HFF-Myc (cell line): ENCODE measurements around the gene HSPG2.

Experiments
- DNase-seq: peaks from one replicate; pipeline ENCODE4 v3.0.0-alpha.2; 2011; ENCODE audit warnings: low read depth; ENCODE audit errors: extremely low read depth
- H3K4me3 ChIP-seq: replicated peaks from 2 replicates; pipeline ENCODE4 v1.5.1; 2011; ENCODE audit warnings: low read depth, mild to moderate bottlenecking, control low read depth, low read length
- TF ChIP-seq, protein P1 (sequence below): IDR thresholded peaks from 2 replicates; pipeline ENCODE4 v1.5.1; 2012; ENCODE audit warnings: mild to moderate bottlenecking, low read depth, low read length, control low read depth; ENCODE audit errors: missing control alignments

The HSPG2 gene

DNA sequence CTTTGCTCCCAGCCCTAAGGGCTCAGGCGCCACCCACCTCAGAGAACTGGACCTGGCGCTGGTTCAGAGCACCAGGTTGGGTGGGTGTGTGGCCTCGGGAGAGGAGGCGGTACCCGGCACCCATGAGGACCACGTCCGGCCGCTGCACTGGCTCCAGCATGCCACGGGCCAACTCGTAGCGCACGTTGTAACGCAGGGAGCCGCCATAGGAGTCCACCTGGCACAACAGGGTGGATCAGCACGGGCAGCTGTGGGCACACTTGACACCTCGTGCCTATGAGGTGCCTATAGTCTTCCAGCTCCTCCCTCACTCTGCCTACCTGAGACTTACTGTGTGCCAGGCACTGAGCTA lies 56.5 kb downstream of the HSPG2 start:
- TF ChIP-seq, protein P1, sequence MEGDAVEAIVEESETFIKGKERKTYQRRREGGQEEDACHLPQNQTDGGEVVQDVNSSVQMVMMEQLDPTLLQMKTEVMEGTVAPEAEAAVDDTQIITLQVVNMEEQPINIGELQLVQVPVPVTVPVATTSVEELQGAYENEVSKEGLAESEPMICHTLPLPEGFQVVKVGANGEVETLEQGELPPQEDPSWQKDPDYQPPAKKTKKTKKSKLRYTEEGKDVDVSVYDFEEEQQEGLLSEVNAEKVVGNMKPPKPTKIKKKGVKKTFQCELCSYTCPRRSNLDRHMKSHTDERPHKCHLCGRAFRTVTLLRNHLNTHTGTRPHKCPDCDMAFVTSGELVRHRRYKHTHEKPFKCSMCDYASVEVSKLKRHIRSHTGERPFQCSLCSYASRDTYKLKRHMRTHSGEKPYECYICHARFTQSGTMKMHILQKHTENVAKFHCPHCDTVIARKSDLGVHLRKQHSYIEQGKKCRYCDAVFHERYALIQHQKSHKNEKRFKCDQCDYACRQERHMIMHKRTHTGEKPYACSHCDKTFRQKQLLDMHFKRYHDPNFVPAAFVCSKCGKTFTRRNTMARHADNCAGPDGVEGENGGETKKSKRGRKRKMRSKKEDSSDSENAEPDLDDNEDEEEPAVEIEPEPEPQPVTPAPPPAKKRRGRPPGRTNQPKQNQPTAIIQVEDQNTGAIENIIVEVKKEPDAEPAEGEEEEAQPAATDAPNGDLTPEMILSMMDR, result no peak
- DNase-seq, result no peak
- no peak overlapping the region for H3K4me3 ChIP-seq

DNA sequence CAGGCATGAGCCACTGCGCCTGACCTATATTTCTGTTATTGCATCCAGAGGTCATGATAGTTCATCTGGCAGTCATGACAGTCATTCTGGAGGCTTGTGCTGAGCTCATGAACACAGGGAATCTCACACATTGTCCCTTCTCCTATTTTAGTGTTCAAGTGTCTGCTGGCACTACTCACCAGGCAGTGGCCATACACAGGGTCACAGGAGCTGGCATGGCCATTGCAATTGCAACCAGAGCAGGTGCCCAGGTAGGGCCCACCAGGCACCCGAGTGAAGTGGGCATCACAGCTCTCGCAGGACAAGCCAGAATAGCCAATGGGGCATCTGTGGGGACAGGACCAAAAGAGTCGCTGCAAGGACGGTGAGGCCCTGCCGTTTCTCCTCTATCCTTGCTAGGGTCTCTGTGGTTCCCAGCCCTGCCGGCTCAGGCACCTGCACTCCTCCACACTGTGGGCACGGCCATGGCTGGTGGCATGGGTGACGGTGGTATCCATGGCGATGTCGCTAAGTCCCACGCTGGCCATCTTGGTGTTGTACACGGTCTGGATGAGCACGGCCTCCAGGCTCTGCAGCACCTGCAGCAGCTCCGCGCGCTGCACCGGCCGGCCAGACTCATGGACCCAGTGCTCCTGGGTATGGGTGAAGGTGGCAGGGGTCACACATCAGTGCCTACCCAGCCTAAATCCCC lies 57.0 kb downstream of the HSPG2 start:
- DNase-seq, result no peak
- TF ChIP-seq, protein P1, result no peak
- no peak overlapping the region for H3K4me3 ChIP-seq

DNA sequence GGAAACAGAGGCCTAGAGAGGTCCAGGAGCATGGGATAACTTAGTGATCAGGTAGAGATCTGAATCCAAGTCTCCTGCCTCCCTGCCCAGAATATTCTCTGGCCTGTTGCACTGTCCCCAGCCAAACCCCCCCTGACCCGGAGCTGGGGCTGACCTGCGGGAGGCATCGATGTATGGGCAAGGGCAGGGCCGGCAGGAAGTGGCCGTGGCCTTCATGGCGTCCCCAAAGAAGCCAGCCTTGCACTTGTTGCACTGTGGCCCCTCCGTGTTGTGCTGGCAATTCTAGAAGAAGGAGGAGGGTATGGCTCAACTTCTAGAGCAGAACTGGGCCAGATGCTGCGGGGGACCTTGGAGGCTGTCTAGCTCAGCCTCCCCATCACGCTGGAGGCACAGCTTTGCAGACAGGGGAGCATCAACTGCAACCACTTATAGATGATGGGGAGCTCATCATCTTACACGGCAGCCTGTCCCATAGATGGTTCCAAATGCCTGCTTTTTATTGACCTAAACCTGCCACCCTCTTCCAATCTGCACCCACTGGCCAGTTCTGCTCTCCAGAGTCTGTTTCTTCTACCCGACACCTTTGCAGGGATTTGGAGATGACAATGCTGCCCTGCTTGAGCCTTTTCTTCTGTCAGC lies 58.2 kb downstream of the HSPG2 start:
- no peak overlapping the region for H3K4me3 ChIP-seq
- no peak for DNase-seq
- TF ChIP-seq, protein P1, result no peak

DNA sequence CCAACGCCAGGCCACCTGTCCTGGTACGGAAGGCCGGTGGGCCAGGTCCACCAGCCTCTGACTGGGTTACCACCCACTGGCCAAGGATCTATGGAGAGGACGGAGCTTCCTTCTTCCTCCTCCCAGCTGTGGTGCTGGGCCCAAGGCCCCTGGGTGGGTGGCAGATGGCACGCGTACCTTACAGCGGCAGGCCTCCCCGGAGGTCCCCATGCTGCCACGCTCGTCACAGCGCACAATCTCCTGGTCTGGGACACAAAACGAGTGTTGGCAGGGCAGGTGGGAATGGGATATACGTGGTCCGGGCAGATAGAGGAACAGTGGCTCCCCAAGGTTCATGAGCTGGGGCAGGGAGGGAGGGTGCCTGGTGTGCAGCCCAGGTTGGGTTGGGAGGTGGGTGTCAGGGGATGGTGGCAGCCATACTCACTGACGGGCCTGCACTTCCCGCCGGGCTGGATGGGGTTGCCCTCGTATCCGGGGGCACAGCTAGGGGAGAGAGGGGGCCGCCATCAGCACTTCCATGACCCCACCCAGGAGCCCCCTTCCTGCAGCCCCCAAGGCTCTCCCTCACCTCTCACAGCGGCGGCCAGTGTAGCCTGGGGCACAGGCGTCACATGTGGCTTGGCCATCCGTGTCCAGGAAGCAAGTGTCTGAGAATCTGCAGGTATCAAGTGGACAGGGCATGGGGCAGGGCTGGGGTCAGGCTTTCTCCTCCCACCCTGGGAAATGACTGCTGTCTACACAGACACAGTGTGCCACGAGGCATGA lies 58.9 kb downstream of the HSPG2 start:
- no peak for DNase-seq

DNA sequence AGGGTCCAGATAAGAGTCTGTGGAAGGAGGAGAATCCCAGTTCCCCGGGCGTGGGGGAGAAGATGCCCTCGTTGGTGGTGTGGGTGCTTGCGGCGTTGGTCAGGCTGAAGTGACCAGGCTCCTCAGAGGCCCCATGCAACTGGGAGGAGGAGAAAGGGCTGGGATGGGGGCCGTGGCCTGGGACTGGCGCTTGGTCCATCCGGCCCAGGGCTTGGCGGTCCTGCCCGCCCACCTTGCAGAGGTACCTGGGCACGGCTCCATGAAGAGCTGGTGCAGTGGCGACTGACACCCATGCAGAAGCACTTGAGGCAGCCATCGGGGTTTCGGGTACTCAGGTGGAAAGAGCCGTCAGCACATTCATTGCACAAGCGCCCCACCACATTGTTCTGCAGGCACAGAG lies 60.8 kb downstream of the HSPG2 start:
- no peak for DNase-seq
- no peak overlapping the region for H3K4me3 ChIP-seq
- TF ChIP-seq, protein P1, result no peak

More for the DNA sequence above, 58.9 kb downstream of the HSPG2 start:
- TF ChIP-seq, protein P1, result no peak
- H3K4me3 ChIP-seq, result no peak overlapping the region

DNA sequence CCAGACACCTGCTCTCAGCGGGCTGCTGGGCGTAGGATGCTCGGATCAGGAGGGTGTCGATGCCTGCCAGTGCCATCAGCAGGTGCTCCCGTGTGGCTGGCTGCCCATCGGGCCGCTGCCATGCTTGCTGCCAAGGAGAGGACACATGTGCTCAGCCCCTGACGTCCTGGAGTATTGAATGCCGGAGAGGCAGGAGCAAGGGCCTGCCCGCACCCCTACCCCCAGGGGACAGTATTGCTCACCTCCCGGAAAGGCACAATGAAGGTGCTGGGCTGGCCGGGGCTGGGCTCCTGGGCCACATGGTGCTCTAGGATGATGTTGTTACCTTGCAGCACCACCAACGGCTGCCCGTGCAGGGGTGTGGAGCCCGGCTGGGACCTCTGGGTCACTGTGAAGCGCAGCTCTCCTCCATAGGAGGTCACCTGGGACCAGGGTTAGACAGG lies 61.5 kb downstream of the HSPG2 start:
- H3K4me3 ChIP-seq, result no peak overlapping the region
- TF ChIP-seq, protein P1, result no peak
- no peak for DNase-seq
